Ishikawa (cell line): ENCODE measurements around the gene PPP2R2D.

Experiments used
- CEBPB ChIP-seq: IDR thresholded peaks from 2 replicates; pipeline ENCODE4 v1.6.1; 2012
- CREB1 ChIP-seq: IDR thresholded peaks from 2 replicates; pipeline ENCODE4 v1.6.1; 2012; ENCODE audit warnings: low read depth
- EGR1 ChIP-seq: IDR thresholded peaks from 2 replicates; pipeline ENCODE4 v1.6.1; 2012
- EP300 ChIP-seq: IDR thresholded peaks from 2 replicates; pipeline ENCODE4 v1.6.1; 2012; ENCODE audit warnings: borderline replicate concordance
- FOXM1 ChIP-seq: IDR thresholded peaks from 2 replicates; pipeline ENCODE4 v1.6.1; 2012; ENCODE audit warnings: low read depth, borderline replicate concordance
- MAX ChIP-seq: IDR thresholded peaks from 2 replicates; pipeline ENCODE4 v1.6.1; 2012
- NFIC ChIP-seq: IDR thresholded peaks from 2 replicates; pipeline ENCODE4 v1.6.1; 2012
- RAD21 ChIP-seq: IDR thresholded peaks from 2 replicates; pipeline ENCODE4 v1.6.1; 2012; ENCODE audit warnings: low read depth
- REST ChIP-seq: IDR thresholded peaks from 2 replicates; pipeline ENCODE4 v1.6.1; 2012; ENCODE audit warnings: low read depth, mild to moderate bottlenecking
- TAF1 ChIP-seq: IDR thresholded peaks from 2 replicates; pipeline ENCODE4 v1.6.1; 2012; ENCODE audit warnings: low read depth, mild to moderate bottlenecking
- TCF12 ChIP-seq: IDR thresholded peaks from 2 replicates; pipeline ENCODE4 v1.6.1; 2012; ENCODE audit warnings: low read depth
- TEAD4 ChIP-seq: IDR thresholded peaks from 2 replicates; pipeline ENCODE4 v1.6.1; 2012
- USF1 ChIP-seq: IDR thresholded peaks from 2 replicates; pipeline ENCODE4 v1.6.1; 2012
- YY1 ChIP-seq: IDR thresholded peaks from 2 replicates; pipeline ENCODE4 v1.6.1; 2012; ENCODE audit warnings: low read depth
- ZBTB7A ChIP-seq: IDR thresholded peaks from 2 replicates; pipeline ENCODE4 v1.6.1; 2012; ENCODE audit warnings: low read depth

PPP2R2D gene

GRCh38 chr10:131944412-131944811, 43.6 kb downstream of the PPP2R2D start:
- TF ChIP-seq RAD21 (no peak), MAX (no peak), YY1 (no peak), USF1 (no peak), TAF1 (no peak), ZBTB7A (no peak), TCF12 (no peak), REST (no peak)

- TF ChIP-seq USF1: no peak
- no peak for TF ChIP-seq TCF12
- TF ChIP-seq EGR1: no peak
- TF ChIP-seq REST: no peak
- no peak for TF ChIP-seq TEAD4
- TF ChIP-seq NFIC: no peak
- no peak for TF ChIP-seq RAD21
- TF ChIP-seq CEBPB: no peak
- no peak for TF ChIP-seq EP300
- TF ChIP-seq YY1: no peak
- TF ChIP-seq MAX: no peak
- no peak for TF ChIP-seq TAF1
These were observed 44.3 kb downstream of the PPP2R2D start for GRCh38 chr10:131944976-131945695.

GRCh38 chr10:131946321-131946751, 45.5 kb downstream of the PPP2R2D start:
- TF ChIP-seq FOXM1 (no peak), USF1 (no peak), ZBTB7A (no peak), TCF12 (no peak), MAX (no peak), EP300 (no peak), NFIC (no peak), CREB1 (no peak), REST (no peak), CEBPB (no peak), EGR1 (no peak), RAD21 (no peak), TEAD4 (no peak), TAF1 (no peak), YY1 (no peak)

- TF ChIP-seq MAX: no peak
- no peak for TF ChIP-seq USF1
- TF ChIP-seq REST: no peak
- TF ChIP-seq ZBTB7A: no peak
- no peak for TF ChIP-seq CEBPB
- TF ChIP-seq TAF1: no peak
- TF ChIP-seq TEAD4: no peak
- no peak for TF ChIP-seq YY1
- TF ChIP-seq FOXM1: no peak
- no peak for TF ChIP-seq EGR1
- TF ChIP-seq RAD21: no peak
- TF ChIP-seq CREB1: no peak
- no peak for TF ChIP-seq NFIC
- TF ChIP-seq EP300: no peak
- TF ChIP-seq TCF12: no peak
These were observed 46.1 kb downstream of the PPP2R2D start for GRCh38 chr10:131946880-131947279.
